ENCODE data around the gene GNAS-AS1.
"Not testable (repeated sequence)": the region's sequence is repeated elsewhere in the genome, so short reads cannot be mapped to it uniquely, and the experiment has no call there.

The GNAS-AS1 gene

GRCh38 chr20:58835231-58835630 is 15.5 kb downstream of the GNAS-AS1 start:
- DNase-seq: no peak

GRCh38 chr20:58833921-58834320 is 16.8 kb downstream of the GNAS-AS1 start:
- DNase-seq: no peak

- DNase-seq: no peak
Measured at GRCh38 chr20:58832457-58832856, 18.2 kb downstream of the GNAS-AS1 start.

GRCh38 chr20:58829531-58829941 is 21.2 kb downstream of the GNAS-AS1 start:
- no peak for DNase-seq

- not testable (repeated sequence) for DNase-seq
Measured at GRCh38 chr20:58828804-58829203, 21.9 kb downstream of the GNAS-AS1 start.

GRCh38 chr20:58828136-58828535 is 22.6 kb downstream of the GNAS-AS1 start:
- DNase-seq: no peak

GRCh38 chr20:58826271-58826670 is 24.4 kb downstream of the GNAS-AS1 start:
- DNase-seq: no peak

- DNase-seq: no peak
Measured at GRCh38 chr20:58825450-58825849, 25.3 kb downstream of the GNAS-AS1 start.

GRCh38 chr20:58824843-58825242 is 25.9 kb downstream of the GNAS-AS1 start:
- DNase-seq: no peak

GRCh38 chr20:58822748-58823730 is 27.7 kb downstream of the GNAS-AS1 start:
- DNase-seq: no peak

- DNase-seq: no peak
Measured at GRCh38 chr20:58822149-58822548, 28.6 kb downstream of the GNAS-AS1 start.

- DNase-seq: not testable (repeated sequence)
Measured at GRCh38 chr20:58820515-58820914, 30.2 kb downstream of the GNAS-AS1 start.

- no peak for DNase-seq
Measured at GRCh38 chr20:58819921-58820320, 30.8 kb downstream of the GNAS-AS1 start.

GRCh38 chr20:58818586-58819285 is 32.0 kb downstream of the GNAS-AS1 start:
- DNase-seq: no peak

- no peak for DNase-seq
Measured at GRCh38 chr20:58817748-58818147, 33.0 kb downstream of the GNAS-AS1 start.

- no peak for DNase-seq
Measured at GRCh38 chr20:58816957-58817651, 33.6 kb downstream of the GNAS-AS1 start.

- DNase-seq: no peak
Measured at GRCh38 chr20:58816051-58816450, 34.7 kb downstream of the GNAS-AS1 start.

- DNase-seq: no peak
Measured at GRCh38 chr20:58815448-58815847, 35.3 kb downstream of the GNAS-AS1 start.

- no peak for DNase-seq
Measured at GRCh38 chr20:58813369-58813768, 37.3 kb downstream of the GNAS-AS1 start.

GRCh38 chr20:58811334-58811733 is 39.4 kb downstream of the GNAS-AS1 start:
- no peak for DNase-seq

GRCh38 chr20:58810879-58811250 is 39.8 kb downstream of the GNAS-AS1 start:
- DNase-seq: no peak

- DNase-seq: no peak
Measured at GRCh38 chr20:58810116-58810878, 40.4 kb downstream of the GNAS-AS1 start.

Data from right kidney (tissue), 1 donor.